Hepatocyte (in vitro differentiated cells): Measurements from ENCODE around the gene OR8B4. TPM values are rescaled to one million over a fixed set of nuclear protein-coding genes. Genes with fewer than 3 reads are reported as not detected.

Source experiments
- DNase-seq: peaks from one replicate; pipeline ENCODE4 v3.0.0-alpha.2; 2016; ENCODE audit warnings: low spot score
- H2AFZ ChIP-seq: fragments of 200-600 bp; sonication (generic); 2 replicates; pipeline ENCODE4 v1.6.0; 2016; ENCODE audit warnings: antibody characterized with exemption, mild to moderate bottlenecking
- H3K27ac ChIP-seq: fragments of 200-600 bp; sonication (generic); 2 replicates; pipeline ENCODE4 v1.5.1; 2016; ENCODE audit warnings: mild to moderate bottlenecking
- H3K27me3 ChIP-seq: fragments of 200-600 bp; sonication (generic); 2 replicates; pipeline ENCODE4 v1.6.1; 2016
- H3K36me3 ChIP-seq: fragments of 200-600 bp; sonication (generic); replicated peaks from 2 replicates; pipeline ENCODE4 v1.5.1; 2016; ENCODE audit warnings: low read depth; ENCODE audit not compliant: insufficient read depth
- H3K4me1 ChIP-seq: fragments of 200-600 bp; sonication (generic); 2 replicates; pipeline ENCODE4 v1.5.1; 2016; ENCODE audit warnings: mild to moderate bottlenecking, moderate library complexity; ENCODE audit not compliant: insufficient read depth
- H3K4me2 ChIP-seq: fragments of 200-600 bp; sonication (generic); 2 replicates; pipeline ENCODE4 v1.6.0; 2016
- H3K4me3 ChIP-seq: fragments of 200-600 bp; sonication (generic); 2 replicates; pipeline ENCODE4 v1.5.1; 2016; ENCODE audit warnings: mild to moderate bottlenecking
- H3K79me2 ChIP-seq: fragments of 200-600 bp; sonication (generic); 2 replicates; pipeline ENCODE4 v1.6.0; 2017; ENCODE audit warnings: mild to moderate bottlenecking
- H3K9me2 ChIP-seq: fragments of 200-600 bp; sonication (generic); replicated peaks from 2 replicates; pipeline ENCODE4 v1.6.0; 2017; ENCODE audit warnings: mild to moderate bottlenecking; ENCODE audit not compliant: insufficient read depth
- H3K9me3 ChIP-seq: fragments of 200-600 bp; sonication (generic); 2 replicates; pipeline ENCODE4 v1.5.1; 2016; ENCODE audit warnings: low read depth, mild to moderate bottlenecking
- H4K20me1 ChIP-seq: fragments of 200-600 bp; sonication (generic); 2 replicates; pipeline ENCODE4 v1.6.0; 2016; ENCODE audit warnings: mild to moderate bottlenecking; ENCODE audit not compliant: insufficient read depth, poor library complexity, severe bottlenecking
- CTCF ChIP-seq: fragments of 200-600 bp; sonication (generic); IDR thresholded peaks from 2 replicates; pipeline ENCODE4 v1.5.1; 2016; ENCODE audit warnings: antibody characterized with exemption, mild to moderate bottlenecking; ENCODE audit not compliant: poor library complexity
- EZH2 ChIP-seq: fragments of 200-600 bp; sonication (generic); IDR thresholded peaks from 2 replicates; pipeline ENCODE4 v1.6.1; 2016; ENCODE audit warnings: antibody characterized with exemption, mild to moderate bottlenecking, borderline replicate concordance
- EZH2phosphoT487 ChIP-seq: fragments of 200-600 bp; sonication (generic); IDR thresholded peaks from one replicate; pipeline ENCODE4 v1.6.1; 2018; ENCODE audit warnings: antibody characterized with exemption, mild to moderate bottlenecking, low read depth, moderate library complexity; ENCODE audit not compliant: unreplicated experiment, severe bottlenecking
- WGBS: methylation state at CpG from one replicate; pipeline ENCODE4 v1.1.6; 2016; ENCODE audit warnings: low lambda C conversion rate; ENCODE audit errors: missing lambda C conversion rate; 5-methylcytosine and 5-hydroxymethylcytosine counted together
- polyA plus RNA-seq: library from polyadenylated mRNA; unstranded; fragments of >200 nt; fragmentation: Nextera tagmentation; extraction: Ambion mirVana; gene quantifications from 2 replicates; pipeline ENCODE4 v1.2.1, GENCODE V29; 2016
- total RNA-seq: library from RNA; depleted of rRNA; stranded (reverse); fragments of >200 nt; gene quantifications from 2 replicates; pipeline ENCODE4 v1.2.3, GENCODE V29; 2014

OR8B4 gene
- total and polyA plus RNA-seq, 2 experiments from 2014 or later = not detected

- 51% methylated on average over 2 of the region's 2 CpGs for WGBS
- no peak for TF ChIP-seq CTCF
- TF ChIP-seq EZH2 = no peak
- TF ChIP-seq EZH2phosphoT487 = no peak
- no peaks in the 10 kb centered on the region for H4K20me1 ChIP-seq
- no peaks in the 10 kb centered on the region for H3K9me2 ChIP-seq
- H3K36me3 ChIP-seq = no peaks in the 10 kb centered on the region
- no peaks in the 10 kb centered on the region for H3K27me3 ChIP-seq
- H2AFZ ChIP-seq = no peak overlapping the region
- no peaks in the 10 kb centered on the region for H3K79me2 ChIP-seq
- no peak for DNase-seq
- H3K4me2 ChIP-seq = no peak overlapping the region
- H3K9me3 ChIP-seq = no peaks in the 10 kb centered on the region
- H3K4me3 ChIP-seq = no peak overlapping the region
- H3K4me1 ChIP-seq = no peaks in the 10 kb centered on the region
- no peak overlapping the region for H3K27ac ChIP-seq
Observed at GRCh38 chr11:124454552-124454951, 29.9 kb upstream of the OR8B4 start.

GRCh38 chr11:124446916-124447315 is 22.2 kb upstream of the OR8B4 start:
- H3K9me3 ChIP-seq = no peaks in the 10 kb centered on the region
- no peak overlapping the region for H2AFZ ChIP-seq
- no peak for DNase-seq
- WGBS = 88% methylated on average over 1 of the region's 1 CpG
- no peaks in the 10 kb centered on the region for H3K79me2 ChIP-seq
- H3K4me2 ChIP-seq = no peak overlapping the region
- TF ChIP-seq EZH2 (no peak), EZH2phosphoT487 (no peak), CTCF (no peak)
- no peaks in the 10 kb centered on the region for H3K27me3 ChIP-seq
- H4K20me1 ChIP-seq = no peaks in the 10 kb centered on the region
- no peaks in the 10 kb centered on the region for H3K9me2 ChIP-seq
- no peak overlapping the region for H3K27ac ChIP-seq
- H3K36me3 ChIP-seq = no peaks in the 10 kb centered on the region
- H3K4me1 ChIP-seq = no peaks in the 10 kb centered on the region
- H3K4me3 ChIP-seq = no peak overlapping the region

- TF ChIP-seq EZH2 = no peak
- no peak for TF ChIP-seq EZH2phosphoT487
- no peak for TF ChIP-seq CTCF
- no peaks in the 10 kb centered on the region for H3K9me2 ChIP-seq
- H4K20me1 ChIP-seq = no peaks in the 10 kb centered on the region
- H3K27ac ChIP-seq = no peak within 1 kb of the TSS
- 100% methylated on average over 1 of the region's 1 CpG for WGBS
- H3K79me2 ChIP-seq = no peaks in the 10 kb centered on the region
- H3K4me2 ChIP-seq = no peak within 1 kb of the TSS
- H3K4me3 ChIP-seq = no peak within 1 kb of the TSS
- no peak for DNase-seq
- H3K36me3 ChIP-seq = no peaks in the 10 kb centered on the region
- H3K27me3 ChIP-seq = no peaks in the 10 kb centered on the region
- no peaks in the 10 kb centered on the region for H3K9me3 ChIP-seq
- no peaks in the 10 kb centered on the region for H3K4me1 ChIP-seq
- no peak within 1 kb of the TSS for H2AFZ ChIP-seq
Observed at GRCh38 chr11:124445646-124446150, 21.0 kb upstream of the OR8B4 start, which contains the start of gene OR8B8. OR8B8 (minus strand) TSS chr11:124445696; CDS start chr11:124441085, 4,611 bp downstream.

GRCh38 chr11:124442847-124443246 is 18.2 kb upstream of the OR8B4 start:
- Histone ChIP-seq H3K9me2 (no peaks in the 10 kb centered on the region), H3K4me2 (no peak overlapping the region), H3K27ac (no peak overlapping the region), H4K20me1 (no peaks in the 10 kb centered on the region), H3K4me3 (no peak overlapping the region), H3K36me3 (no peaks in the 10 kb centered on the region), H3K4me1 (no peaks in the 10 kb centered on the region), H3K27me3 (no peaks in the 10 kb centered on the region), H3K79me2 (no peaks in the 10 kb centered on the region), H3K9me3 (no peaks in the 10 kb centered on the region), H2AFZ (no peak overlapping the region)
- WGBS = 65% methylated on average over 2 of the region's 2 CpGs
- no peak for DNase-seq
- no peak for TF ChIP-seq CTCF
- TF ChIP-seq EZH2phosphoT487 = no peak
- no peak for TF ChIP-seq EZH2
